TTC549 (cell line): Measurements from ENCODE around the gene CDC7.
"Not testable (repeated sequence)": the region's sequence is repeated elsewhere in the genome, so short reads cannot be mapped to it uniquely, and the experiment has no call there.

Experiments
- FAIRE-seq: peaks from 2 replicates; lab custom pipeline; 2012; peaks lifted over from hg19 to GRCh38; lab: Jason Lieb, UNC

Gene CDC7

DNA sequence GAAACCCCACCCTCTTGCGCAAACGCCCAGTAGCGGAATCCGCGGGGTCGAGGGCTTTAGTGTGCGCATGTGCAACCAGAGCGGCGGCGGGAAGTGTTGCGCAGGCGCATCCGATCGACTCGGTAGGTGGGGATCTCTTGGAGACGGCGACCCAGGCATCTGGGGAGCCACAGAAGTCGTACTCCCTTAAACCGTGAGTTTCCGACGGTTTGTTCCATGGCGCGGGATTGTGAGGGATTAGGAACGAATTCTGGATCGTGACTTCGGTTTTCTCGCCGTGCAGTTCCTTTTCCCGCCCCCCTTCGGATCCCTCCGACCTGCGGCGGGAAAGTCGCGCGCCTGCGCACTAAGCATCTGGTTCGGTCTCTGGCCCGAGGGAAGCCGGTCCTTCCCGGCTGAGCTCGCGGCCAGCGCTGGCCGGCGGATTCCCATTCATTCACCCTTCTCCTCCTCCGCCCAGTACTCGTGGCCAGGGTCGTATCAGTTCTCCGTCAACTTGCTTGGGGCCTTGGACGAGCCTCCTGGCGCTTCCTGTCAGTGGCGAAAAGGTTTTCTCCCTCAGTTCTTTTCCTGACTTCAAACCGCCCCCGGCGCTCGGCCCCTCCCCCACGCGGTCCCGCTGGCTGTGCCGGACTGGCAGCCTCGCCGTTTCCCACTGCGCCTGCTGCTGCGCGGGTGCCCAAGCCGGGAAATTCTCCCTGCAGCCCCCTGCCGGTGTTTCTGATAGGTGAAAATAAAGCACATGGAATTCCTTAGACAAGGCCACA lies at the start of gene CDC7:
TSS of gene CDC7 (plus strand) at position 96 of the 767 bp plus-strand sequence. CDS start 866 bp downstream, outside the sequence.
- FAIRE-seq: no peak

GRCh38 chr1:91454136-91454535 lies 46.5 kb upstream of the CDC7 start:
- no peak for FAIRE-seq

GRCh38 chr1:91455334-91455733 lies 45.3 kb upstream of the CDC7 start:
- FAIRE-seq: no peak

GRCh38 chr1:91455896-91456295 lies 44.8 kb upstream of the CDC7 start:
- no peak for FAIRE-seq

DNA sequence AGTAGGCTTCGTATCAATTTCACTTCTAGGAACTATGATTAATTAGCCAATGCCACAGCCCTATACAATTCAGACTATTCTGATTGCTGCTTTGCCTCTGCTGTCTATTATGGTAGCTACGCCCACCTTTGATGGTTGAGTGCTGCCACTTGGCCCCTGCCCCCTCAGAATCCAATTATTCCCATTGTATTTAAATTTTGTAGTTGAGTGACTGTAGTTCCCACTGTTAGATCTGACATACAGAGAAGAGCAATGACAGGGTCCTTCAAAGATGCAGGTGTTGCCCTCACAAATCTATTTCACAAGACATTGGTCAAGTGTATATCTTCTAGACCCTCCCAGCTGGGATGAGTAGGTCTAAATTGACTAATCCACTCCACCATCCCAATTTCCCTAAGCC lies 35.3 kb upstream of the CDC7 start:
- not testable (repeated sequence) for FAIRE-seq

DNA sequence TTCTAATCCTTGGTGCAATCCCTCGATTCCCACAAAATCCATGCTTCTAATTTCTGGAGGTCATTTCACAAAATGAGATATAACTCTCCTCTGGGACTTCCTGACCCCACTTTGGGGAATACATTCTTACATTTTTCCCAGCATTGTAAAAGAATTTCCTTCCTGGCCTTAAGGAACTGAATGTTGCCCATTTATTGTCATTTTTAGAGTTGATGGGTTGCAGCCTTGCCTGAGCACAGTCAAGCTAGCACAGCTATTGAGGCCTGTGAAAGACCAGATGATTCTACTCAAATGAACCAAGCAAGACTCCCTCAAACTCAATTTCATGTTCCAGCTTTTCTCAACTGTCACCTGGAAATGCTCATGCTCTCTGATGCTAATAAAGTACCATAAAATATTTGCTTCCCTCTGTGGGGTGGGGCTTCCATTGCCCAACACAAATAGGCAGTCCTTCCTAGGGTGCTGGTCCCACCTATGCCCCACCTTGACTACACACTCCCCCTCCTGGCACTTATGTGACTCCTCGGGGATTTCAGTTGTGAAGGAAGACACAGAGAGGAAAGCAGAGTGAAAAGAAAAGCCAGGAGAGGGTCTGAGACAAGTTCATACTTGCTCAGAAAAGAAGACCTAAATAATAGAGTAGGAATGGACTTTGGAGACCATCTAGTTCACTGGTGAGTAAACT lies 24.0 kb upstream of the CDC7 start:
- FAIRE-seq: no peak

DNA sequence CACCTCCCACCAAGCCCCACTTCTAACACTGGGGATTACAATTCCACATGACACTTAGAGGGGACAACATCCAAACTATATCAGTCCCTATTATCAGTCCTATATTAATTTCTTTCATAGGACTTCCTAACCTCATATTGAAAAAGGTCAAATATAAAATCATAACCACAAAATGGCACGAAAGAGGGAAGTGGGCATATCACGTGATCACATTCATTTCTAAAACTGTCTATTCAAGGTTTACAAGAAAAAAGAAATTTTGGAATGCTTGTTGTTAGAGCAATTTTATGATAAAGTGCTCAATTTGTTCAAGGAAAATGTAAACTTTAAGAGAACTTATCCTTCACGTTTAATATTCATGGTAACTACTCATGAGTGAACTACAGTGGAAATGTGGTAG lies 13.2 kb upstream of the CDC7 start:
- no peak for FAIRE-seq

DNA sequence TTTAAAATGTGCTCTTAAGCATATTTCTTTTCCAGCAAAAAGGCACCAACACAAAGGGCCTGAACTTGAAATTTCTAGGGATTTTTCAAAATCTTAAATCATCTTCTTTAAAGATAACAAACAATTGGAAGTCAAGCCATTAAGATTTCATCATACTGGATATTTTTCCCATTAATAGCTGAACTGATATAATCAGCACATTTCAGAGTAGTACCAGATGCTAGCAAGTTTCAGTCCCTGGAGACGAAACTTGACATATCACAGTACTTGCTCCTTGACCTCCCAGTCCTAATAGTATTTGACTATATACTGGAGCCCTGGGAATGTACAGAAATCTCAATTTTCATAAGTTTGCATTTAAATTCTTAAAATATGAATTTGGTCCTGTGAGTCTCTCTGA lies 10.2 kb upstream of the CDC7 start:
- no peak for FAIRE-seq

GRCh38 chr1:91498035-91498434 lies 2.6 kb upstream of the CDC7 start:
- FAIRE-seq: no peak

DNA sequence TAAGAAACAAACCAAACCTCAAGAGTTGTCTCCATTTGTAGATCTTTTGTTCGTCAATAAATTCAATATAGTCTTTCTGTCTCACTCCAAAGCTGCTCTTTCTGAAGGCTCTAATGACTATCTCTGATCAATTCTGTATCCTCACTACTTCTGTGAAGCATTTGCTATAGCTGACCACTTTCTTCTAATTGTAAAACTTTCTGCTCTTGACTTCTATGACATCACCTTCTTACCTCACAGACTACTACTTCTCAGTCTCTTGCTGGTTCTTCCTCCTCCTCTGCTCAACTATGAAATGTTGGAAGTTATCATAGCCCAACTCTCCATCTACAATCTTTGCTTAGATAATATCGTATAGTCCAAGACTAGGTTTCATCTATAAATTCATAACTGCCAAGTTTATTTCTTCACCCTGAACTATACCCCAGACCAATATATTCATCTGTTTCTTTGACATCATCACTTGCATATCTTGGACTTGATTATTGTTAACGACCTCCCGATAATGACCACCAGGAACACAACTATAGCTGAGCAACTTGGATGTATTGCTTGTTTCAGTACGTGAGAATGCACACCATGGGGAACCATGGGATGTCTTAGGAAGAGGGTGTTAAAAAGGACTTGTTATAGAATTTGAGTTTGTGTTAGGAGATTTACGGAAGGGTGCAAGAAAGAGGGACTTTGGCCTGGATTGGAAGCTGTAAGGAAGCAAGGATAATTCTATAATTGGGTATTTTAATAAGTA lies 2.0 kb upstream of the CDC7 start:
- no peak for FAIRE-seq

- FAIRE-seq: no peak
These were observed 1.3 kb upstream of the CDC7 start for GRCh38 chr1:91499346-91499745.

- FAIRE-seq: no peak
These were observed 521 bp upstream of the CDC7 start for GRCh38 chr1:91499904-91500755.

DNA sequence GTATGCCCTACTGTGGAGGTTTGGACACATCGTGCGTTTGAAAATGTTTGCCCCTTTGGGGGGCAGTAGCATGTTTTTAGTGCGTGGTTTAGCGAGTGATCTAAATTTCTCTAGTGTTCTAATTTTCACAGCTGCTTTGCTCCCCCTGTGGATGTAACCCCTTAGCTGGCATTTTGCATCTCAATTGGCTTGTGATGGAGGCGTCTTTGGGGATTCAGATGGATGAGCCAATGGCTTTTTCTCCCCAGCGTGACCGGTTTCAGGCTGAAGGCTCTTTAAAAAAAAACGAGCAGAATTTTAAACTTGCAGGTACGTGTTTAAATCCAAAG lies 836 bp downstream of the CDC7 start:
- FAIRE-seq: no peak

DNA sequence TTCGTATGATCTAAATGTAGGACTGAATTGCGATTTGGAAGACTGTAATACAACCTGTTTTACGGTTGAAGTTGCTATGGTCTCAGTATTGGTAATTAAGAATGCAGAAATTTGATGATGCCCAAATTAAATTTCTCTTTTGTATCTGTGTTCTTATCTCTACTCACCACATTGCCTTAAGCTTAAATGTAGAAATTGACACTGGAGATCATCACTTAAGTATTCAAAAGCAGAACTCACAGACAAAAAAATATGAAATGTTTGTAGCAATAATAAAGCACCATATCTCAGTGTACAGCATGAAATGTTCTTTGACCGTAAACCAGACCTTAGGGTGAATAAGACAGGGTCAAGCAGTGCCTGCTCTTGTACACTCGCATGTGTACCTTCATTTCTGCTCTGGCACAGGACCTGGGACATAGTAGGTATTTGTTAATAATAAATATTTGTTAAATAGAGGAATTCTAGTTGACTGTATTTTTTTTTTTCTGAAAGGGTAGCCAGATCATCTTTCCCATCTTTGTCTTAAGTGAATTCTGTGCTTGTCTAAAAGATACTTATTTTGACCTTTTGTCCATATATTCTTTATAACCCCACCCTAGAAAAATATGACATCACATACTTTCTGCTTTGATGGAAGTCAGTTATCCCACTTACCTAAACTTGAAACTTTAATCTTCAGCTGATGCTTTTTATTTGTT lies 1.5 kb downstream of the CDC7 start:
- no peak for FAIRE-seq

GRCh38 chr1:91502672-91503184 lies 2.1 kb downstream of the CDC7 start:
- peak; percentile 70 for FAIRE-seq

- peak; percentile 46 for FAIRE-seq
These were observed 2.8 kb downstream of the CDC7 start for GRCh38 chr1:91503332-91503900.

- FAIRE-seq: no peak
These were observed 3.4 kb downstream of the CDC7 start for GRCh38 chr1:91503975-91504530.

DNA sequence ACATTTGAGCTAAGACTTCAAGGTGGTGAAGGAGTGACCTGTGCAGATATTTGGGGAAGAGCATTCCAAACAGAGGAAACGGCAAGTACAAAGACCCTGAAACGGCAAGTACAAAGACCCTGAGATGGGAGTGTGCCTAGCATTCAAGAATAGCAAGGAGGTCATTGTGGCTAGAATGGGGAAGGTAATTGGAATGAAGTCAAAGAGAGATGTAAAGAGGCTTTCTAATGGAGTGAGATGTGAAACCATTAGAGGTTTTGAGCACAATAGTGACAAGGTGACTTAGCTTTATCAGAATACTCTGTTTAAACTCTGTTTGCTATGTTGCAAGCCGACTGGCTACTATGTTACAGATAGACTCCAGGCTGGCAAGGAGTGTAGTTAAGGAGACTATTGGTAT lies 4.4 kb downstream of the CDC7 start:
- FAIRE-seq: no peak

GRCh38 chr1:91506071-91506470 lies 5.4 kb downstream of the CDC7 start:
- FAIRE-seq: no peak

DNA sequence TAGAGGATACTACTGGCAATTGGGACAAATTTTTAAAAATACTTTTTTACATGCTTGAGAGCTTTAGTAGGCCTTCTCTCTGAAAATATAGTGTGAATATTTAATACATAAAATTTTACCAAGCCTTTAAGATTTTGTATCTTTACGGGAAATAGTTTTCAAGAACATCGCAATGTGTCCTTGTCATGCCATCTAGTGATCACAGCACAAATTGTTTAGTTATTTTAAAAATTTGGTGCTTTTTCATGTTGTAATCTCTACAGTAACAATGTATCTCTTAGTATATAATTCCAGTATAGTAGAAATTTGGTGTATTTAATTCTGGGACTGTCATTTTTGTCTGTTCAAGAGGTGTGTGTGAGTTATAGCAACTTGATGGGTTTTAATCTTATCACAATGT lies 6.7 kb downstream of the CDC7 start:
- no peak for FAIRE-seq

DNA sequence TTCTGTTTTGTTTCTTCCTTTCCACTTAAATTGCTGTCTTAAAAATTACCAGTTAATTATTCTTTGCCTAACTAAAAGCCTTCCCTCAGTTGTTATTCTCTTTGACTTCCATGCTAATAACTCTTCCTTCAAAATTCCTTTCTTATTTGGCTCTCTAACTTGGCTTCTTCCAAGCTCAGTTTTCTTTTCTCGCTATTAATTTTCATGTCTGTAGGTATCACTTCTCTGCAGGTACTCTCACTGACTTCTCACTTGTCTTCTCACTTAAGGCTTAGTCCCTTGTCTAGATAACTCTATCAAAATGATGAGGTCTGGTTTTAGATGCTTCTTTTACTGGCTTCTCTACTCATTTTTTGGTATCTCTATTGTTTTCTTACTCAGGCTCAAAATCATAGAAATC lies 10.1 kb downstream of the CDC7 start:
- FAIRE-seq: no peak
